AG04450 (cell line): ENCODE measurements around the gene HMGCR. TPM values are rescaled to one million over a fixed set of nuclear protein-coding genes. Genes with fewer than 3 reads are reported as not detected.

Source experiments
- CTCF ChIA-PET: fragments of 300-600, 350-600 bp; formaldehyde crosslinking; extraction: SDS; loops from one replicate; lab custom pipeline; 2022; ENCODE audit warnings: antibody characterized with exemption, inconsistent platforms; lab: Charles Lee
- POLR2A ChIA-PET: fragments of 350-600 bp; formaldehyde crosslinking; extraction: SDS; loops from one replicate; lab custom pipeline; 2021; ENCODE audit warnings: antibody characterized with exemption, inconsistent platforms; lab: Yijun Ruan, JAX
- DNase-seq: peaks from one replicate; pipeline ENCODE4 v3.0.0-alpha.2; 2011; ENCODE audit warnings: low read depth, low spot score
- H3K27ac ChIP-seq: one replicate; pipeline ENCODE4 v1.5.1; 2012; ENCODE audit warnings: low read depth, low read length, control low read depth
- H3K27me3 ChIP-seq: one replicate; pipeline ENCODE4 v1.6.0; 2012; ENCODE audit warnings: low read length; ENCODE audit not compliant: control insufficient read depth, insufficient read depth
- H3K4me3 ChIP-seq: 2 replicates; pipeline ENCODE4 v1.5.1; 2011; ENCODE audit warnings: mild to moderate bottlenecking, low read depth, low read length, control low read depth
- H3K9me3 ChIP-seq: 2 replicates; pipeline ENCODE4 v1.5.1; 2012; ENCODE audit warnings: low read length; ENCODE audit not compliant: control insufficient read depth, insufficient read depth
- polyA plus RNA-seq: library from polyadenylated mRNA; depleted of rRNA; stranded (reverse); fragments of >200 nt; gene quantifications from 2 replicates; pipeline ENCODE4 v1.2.3, GENCODE V29; 2011
- TF ChIP-seq, protein P1 (sequence below): IDR thresholded peaks from 2 replicates; pipeline ENCODE4 v1.5.1; 2011; ENCODE audit warnings: low read depth, low read length, control low read depth, inconsistent platforms

The HMGCR gene
- polyA plus RNA-seq, 1 experiment: 27.7 TPM

DNA sequence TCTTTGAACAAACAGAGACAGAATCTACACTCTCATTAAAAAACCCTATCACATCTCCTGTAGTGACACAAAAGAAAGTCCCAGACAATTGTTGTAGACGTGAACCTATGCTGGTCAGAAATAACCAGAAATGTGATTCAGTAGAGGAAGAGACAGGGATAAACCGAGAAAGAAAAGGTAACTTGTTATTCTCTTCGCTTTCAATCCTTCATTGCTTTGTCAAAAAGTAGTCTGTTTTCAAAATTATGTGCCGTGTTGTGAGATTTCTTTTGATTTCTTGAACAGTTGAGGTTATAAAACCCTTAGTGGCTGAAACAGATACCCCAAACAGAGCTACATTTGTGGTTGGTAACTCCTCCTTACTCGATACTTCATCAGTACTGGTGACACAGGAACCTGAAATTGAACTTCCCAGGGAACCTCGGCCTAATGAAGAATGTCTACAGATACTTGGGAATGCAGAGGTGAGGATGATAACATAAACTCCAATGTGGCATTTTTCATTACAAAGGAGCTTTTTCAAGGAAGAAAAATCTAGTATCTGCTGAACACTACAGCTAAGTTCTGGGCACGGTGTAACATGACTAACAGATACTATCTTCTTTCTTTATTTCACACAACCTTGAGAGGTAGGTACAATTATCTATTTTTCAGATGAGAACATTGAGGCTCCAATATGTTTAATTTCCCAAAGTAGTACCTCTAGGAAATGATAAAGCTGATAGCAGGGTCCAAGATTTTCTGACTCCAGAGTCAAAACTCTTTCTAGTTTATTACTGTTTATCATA, 14.3 kb downstream of the HMGCR start:
- no peaks in the 10 kb centered on the region for H3K27me3 ChIP-seq
- H3K4me3 ChIP-seq: no peak overlapping the region
- no peak for DNase-seq
- POLR2A ChIA-PET: no interaction called here
- TF ChIP-seq, protein P1, sequence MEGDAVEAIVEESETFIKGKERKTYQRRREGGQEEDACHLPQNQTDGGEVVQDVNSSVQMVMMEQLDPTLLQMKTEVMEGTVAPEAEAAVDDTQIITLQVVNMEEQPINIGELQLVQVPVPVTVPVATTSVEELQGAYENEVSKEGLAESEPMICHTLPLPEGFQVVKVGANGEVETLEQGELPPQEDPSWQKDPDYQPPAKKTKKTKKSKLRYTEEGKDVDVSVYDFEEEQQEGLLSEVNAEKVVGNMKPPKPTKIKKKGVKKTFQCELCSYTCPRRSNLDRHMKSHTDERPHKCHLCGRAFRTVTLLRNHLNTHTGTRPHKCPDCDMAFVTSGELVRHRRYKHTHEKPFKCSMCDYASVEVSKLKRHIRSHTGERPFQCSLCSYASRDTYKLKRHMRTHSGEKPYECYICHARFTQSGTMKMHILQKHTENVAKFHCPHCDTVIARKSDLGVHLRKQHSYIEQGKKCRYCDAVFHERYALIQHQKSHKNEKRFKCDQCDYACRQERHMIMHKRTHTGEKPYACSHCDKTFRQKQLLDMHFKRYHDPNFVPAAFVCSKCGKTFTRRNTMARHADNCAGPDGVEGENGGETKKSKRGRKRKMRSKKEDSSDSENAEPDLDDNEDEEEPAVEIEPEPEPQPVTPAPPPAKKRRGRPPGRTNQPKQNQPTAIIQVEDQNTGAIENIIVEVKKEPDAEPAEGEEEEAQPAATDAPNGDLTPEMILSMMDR: no peak
- H3K27ac ChIP-seq: no peak overlapping the region
- H3K9me3 ChIP-seq: no peaks in the 10 kb centered on the region
- CTCF ChIA-PET: interaction anchor here (1.2 to 2.1 kb wide), 2 partner anchors 115 to 303 kb away, joined by 3 to 5 read pairs; partner anchors contain the start of gene ANKRD31

- no peak overlapping the region for H3K4me3 ChIP-seq
- no peak for DNase-seq
- H3K27ac ChIP-seq: no peak overlapping the region
- TF ChIP-seq, protein P1: no peak
- ChIA-PET CTCF (no interaction called here), POLR2A (no interaction called here)
- no peaks in the 10 kb centered on the region for H3K9me3 ChIP-seq
- no peaks in the 10 kb centered on the region for H3K27me3 ChIP-seq
These were observed 18.2 kb downstream of the HMGCR start for GRCh38 chr5:75355236-75355635.

- TF ChIP-seq, protein P1: no peak
- no peak overlapping the region for H3K4me3 ChIP-seq
- POLR2A ChIA-PET: no interaction called here
- H3K27me3 ChIP-seq: no peaks in the 10 kb centered on the region
- DNase-seq: no peak
- CTCF ChIA-PET: no interaction called here
- H3K27ac ChIP-seq: no peak overlapping the region
- H3K9me3 ChIP-seq: no peaks in the 10 kb centered on the region
These were observed 19.7 kb downstream of the HMGCR start for GRCh38 chr5:75356719-75357118.

GRCh38 chr5:75358117-75358516, 21.1 kb downstream of the HMGCR start:
- CTCF ChIA-PET: no interaction called here
- no peak for DNase-seq

GRCh38 chr5:75361310-75361709, 24.3 kb downstream of the HMGCR start:
- DNase-seq: no peak
- CTCF ChIA-PET: interaction anchor here (1.3 to 1.7 kb wide), 2 partner anchors 125 to 320 kb away, joined by 4 to 5 read pairs; no protein-coding TSS in a partner anchor
- POLR2A ChIA-PET: no interaction called here
- TF ChIP-seq, protein P1: no peak
- H3K27me3 ChIP-seq: no peaks in the 10 kb centered on the region
- H3K27ac ChIP-seq: no peak overlapping the region
- no peaks in the 10 kb centered on the region for H3K9me3 ChIP-seq
- H3K4me3 ChIP-seq: no peak overlapping the region

More at GRCh38 chr5:75358117-75358516, 21.1 kb downstream of the HMGCR start:
- Histone ChIP-seq H3K4me3 (no peak overlapping the region), H3K27ac (no peak overlapping the region), H3K27me3 (no peaks in the 10 kb centered on the region), H3K9me3 (no peaks in the 10 kb centered on the region)
- TF ChIP-seq, protein P1: no peak
- POLR2A ChIA-PET: no interaction called here
